Measurements from ENCODE around the gene FMO1. TPM values are rescaled to one million over a fixed set of nuclear protein-coding genes. Genes with fewer than 3 reads are reported as not detected.
"Not testable (repeated sequence)": the region's sequence is repeated elsewhere in the genome, so short reads cannot be mapped to it uniquely, and the experiment has no call there.

FMO1 gene
- total RNA-seq, 1 experiment from 2014 or later, result not detected

- no peaks in the 10 kb centered on the region for H3K9me3 ChIP-seq (ENCODE audit: low read depth, low read length, poor library complexity, severe bottlenecking)
- H3K36me3 ChIP-seq (ENCODE audit: insufficient read depth, low read length, poor library complexity, severe bottlenecking), result no peaks in the 10 kb centered on the region
- H3K27ac ChIP-seq (ENCODE audit: low read depth, low read length, poor library complexity, severe bottlenecking), result peak overlapping the region; percentile 58
- intact Hi-C loops (cut with micrococcal nuclease; ENCODE audit: unreplicated experiment), result no loop called here
- no peaks in the 10 kb centered on the region for H3K27me3 ChIP-seq (replicated peaks; ENCODE audit: insufficient read depth, low read depth, low read length, poor library complexity)
- ChIA-PET POLR2A (ENCODE audit: low non-redundant PET) (no interaction called here), CTCF (no interaction called here)
- TF ChIP-seq EZH2 (IDR thresholded peaks at IDR 0.05; ENCODE audit: borderline replicate concordance, low read depth, low read length, poor library complexity, severe bottlenecking) (no peak), CTCF (conservative IDR thresholded peaks at IDR 0.05; ENCODE audit: low read depth, low read length) (no peak)
- no TSS peak for BruUV-seq (replicated peaks)
- DNase-seq (ENCODE audit: low spot score), result peak; percentile 76
- peaks cover 27% of the 10 kb centered on the region for H3K4me1 ChIP-seq (ENCODE audit: insufficient read depth, low read length, poor library complexity, severe bottlenecking)
- H3K4me3 ChIP-seq (ENCODE audit: low read depth, low read length, poor library complexity, severe bottlenecking), result no peak overlapping the region
These were observed 27.7 kb upstream of the FMO1 start for GRCh38 chr1:171220581-171221054.

- intact Hi-C loops (cut with micrococcal nuclease; ENCODE audit: unreplicated experiment), result no loop called here
- H3K4me1 ChIP-seq (ENCODE audit: insufficient read depth, low read length, poor library complexity, severe bottlenecking), result peaks cover 33% of the 10 kb centered on the region
- no peaks in the 10 kb centered on the region for H3K36me3 ChIP-seq (ENCODE audit: insufficient read depth, low read length, poor library complexity, severe bottlenecking)
- no peak for DNase-seq (ENCODE audit: low spot score)
- peak overlapping the region; percentile 41 for H3K27ac ChIP-seq (ENCODE audit: low read depth, low read length, poor library complexity, severe bottlenecking)
- H3K9me3 ChIP-seq (ENCODE audit: low read depth, low read length, poor library complexity, severe bottlenecking), result no peaks in the 10 kb centered on the region
- H3K27me3 ChIP-seq (replicated peaks; ENCODE audit: insufficient read depth, low read depth, low read length, poor library complexity), result no peaks in the 10 kb centered on the region
- ChIA-PET POLR2A (ENCODE audit: low non-redundant PET) (no interaction called here), CTCF (no interaction called here)
- H3K4me3 ChIP-seq (ENCODE audit: low read depth, low read length, poor library complexity, severe bottlenecking), result no peak overlapping the region
- BruUV-seq (replicated peaks), result no TSS peak
- TF ChIP-seq CTCF (conservative IDR thresholded peaks at IDR 0.05; ENCODE audit: low read depth, low read length) (no peak), EZH2 (IDR thresholded peaks at IDR 0.05; ENCODE audit: borderline replicate concordance, low read depth, low read length, poor library complexity, severe bottlenecking) (no peak)
These were observed 26.4 kb upstream of the FMO1 start for GRCh38 chr1:171221665-171222591.

GRCh38 chr1:171222936-171223335 lies 25.4 kb upstream of the FMO1 start:
- TF ChIP-seq CTCF (conservative IDR thresholded peaks at IDR 0.05; ENCODE audit: low read depth, low read length) (no peak), EZH2 (IDR thresholded peaks at IDR 0.05; ENCODE audit: borderline replicate concordance, low read depth, low read length, poor library complexity, severe bottlenecking) (no peak)
- ChIA-PET CTCF (interaction anchor here (0.7 kb wide), 1 partner anchor 18 kb away, joined by 3 read pairs; no protein-coding TSS in a partner anchor), POLR2A (ENCODE audit: low non-redundant PET) (no interaction called here)
- Histone ChIP-seq H3K27ac (ENCODE audit: low read depth, low read length, poor library complexity, severe bottlenecking) (peak overlapping the region; percentile 41), H3K4me3 (ENCODE audit: low read depth, low read length, poor library complexity, severe bottlenecking) (no peak overlapping the region), H3K36me3 (ENCODE audit: insufficient read depth, low read length, poor library complexity, severe bottlenecking) (no peaks in the 10 kb centered on the region), H3K4me1 (ENCODE audit: insufficient read depth, low read length, poor library complexity, severe bottlenecking) (peaks cover 33% of the 10 kb centered on the region), H3K27me3 (replicated peaks; ENCODE audit: insufficient read depth, low read depth, low read length, poor library complexity) (no peaks in the 10 kb centered on the region), H3K9me3 (ENCODE audit: low read depth, low read length, poor library complexity, severe bottlenecking) (no peaks in the 10 kb centered on the region)
- peak; percentile 62 for DNase-seq (ENCODE audit: low spot score)
- intact Hi-C loops (cut with micrococcal nuclease; ENCODE audit: unreplicated experiment), result no loop called here
- no TSS peak for BruUV-seq (replicated peaks)

- CTCF ChIA-PET; BruUV-seq (replicated peaks): not testable (repeated sequence)
These were observed 24.0 kb upstream of the FMO1 start for GRCh38 chr1:171224257-171224656.

More at GRCh38 chr1:171224257-171224656, 24.0 kb upstream of the FMO1 start:
- H3K27me3 ChIP-seq (replicated peaks; ENCODE audit: insufficient read depth, low read depth, low read length, poor library complexity); H3K4me3 ChIP-seq (ENCODE audit: low read depth, low read length, poor library complexity, severe bottlenecking); H3K36me3 ChIP-seq (ENCODE audit: insufficient read depth, low read length, poor library complexity, severe bottlenecking); intact Hi-C loops (cut with micrococcal nuclease; ENCODE audit: unreplicated experiment); H3K27ac ChIP-seq (ENCODE audit: low read depth, low read length, poor library complexity, severe bottlenecking); H3K9me3 ChIP-seq (ENCODE audit: low read depth, low read length, poor library complexity, severe bottlenecking); DNase-seq (ENCODE audit: low spot score); POLR2A ChIA-PET (ENCODE audit: low non-redundant PET): not testable (repeated sequence)
- peaks cover 33% of the 10 kb centered on the region for H3K4me1 ChIP-seq (ENCODE audit: insufficient read depth, low read length, poor library complexity, severe bottlenecking)
